GM23338 (cell line): ENCODE results near the gene HTATSF1. TPM values are rescaled to one million over a fixed set of nuclear protein-coding genes. Genes with fewer than 3 reads are reported as not detected.

Experiments
- ATAC-seq: fragments of 200-7000 bp; cut with Tn5 transposase; 3 replicates; pipeline ENCODE4 v1.9.1; 2020
- DNase-seq: peaks from one replicate; pipeline ENCODE4 v3.0.0-alpha.2; 2015; ENCODE audit warnings: low spot score
- H2AFZ ChIP-seq: fragments of 200-600 bp; sonication (generic); 2 replicates; pipeline ENCODE4 v1.8.0; 2016; ENCODE audit warnings: antibody characterized with exemption, mild to moderate bottlenecking, moderate library complexity
- H3F3A ChIP-seq: fragments of 200-600 bp; sonication (generic); replicated peaks from 2 replicates; pipeline ENCODE4 v1.8.0; 2017; ENCODE audit warnings: antibody characterized with exemption, mixed run types, low read depth
- H3K27ac ChIP-seq: fragments of 200-600 bp; sonication (generic); 2 replicates; pipeline ENCODE4 v1.6.1; 2016; ENCODE audit warnings: low read depth
- H3K27me3 ChIP-seq: fragments of 200-600 bp; sonication (generic); 2 replicates; pipeline ENCODE4 v1.8.0; 2016; ENCODE audit warnings: mild to moderate bottlenecking, mixed run types, moderate library complexity; ENCODE audit not compliant: insufficient read depth
- H3K36me3 ChIP-seq: fragments of 200-600 bp; sonication (generic); 2 replicates; pipeline ENCODE4 v1.8.0; 2016; ENCODE audit warnings: mild to moderate bottlenecking; ENCODE audit not compliant: insufficient read depth
- H3K4me1 ChIP-seq: fragments of 200-600 bp; sonication (generic); 2 replicates; pipeline ENCODE4 v1.8.0; 2016; ENCODE audit warnings: mild to moderate bottlenecking, moderate library complexity; ENCODE audit not compliant: insufficient read depth
- H3K4me2 ChIP-seq: fragments of 200-600 bp; sonication (generic); 2 replicates; pipeline ENCODE4 v1.7.1; 2017; ENCODE audit warnings: mixed run types
- H3K4me3 ChIP-seq: fragments of 200-600 bp; sonication (generic); 2 replicates; pipeline ENCODE4 v1.6.1; 2016; ENCODE audit warnings: mixed run types
- H3K79me2 ChIP-seq: fragments of 200-600 bp; sonication (generic); replicated peaks from 2 replicates; pipeline ENCODE4 v1.8.0; 2017; ENCODE audit warnings: mild to moderate bottlenecking; ENCODE audit not compliant: insufficient read depth
- H3K9me2 ChIP-seq: fragments of 200-600 bp; sonication (generic); 2 replicates; pipeline ENCODE4 v1.8.0; 2017; ENCODE audit not compliant: insufficient read depth
- H4K20me1 ChIP-seq: fragments of 200-600 bp; sonication (generic); replicated peaks from 2 replicates; pipeline ENCODE4 v1.8.0; 2017; ENCODE audit warnings: mild to moderate bottlenecking; ENCODE audit not compliant: insufficient read depth
- H3K27ac Mint-ChIP-seq: 2 replicates; pipeline ENCODE4 v1.8.0; 2020; ENCODE audit warnings: inconsistent platforms, mild to moderate bottlenecking, moderate library complexity, mixed read lengths
- H3K27me3 Mint-ChIP-seq: 3 replicates; pipeline ENCODE4 v1.8.0; 2022; ENCODE audit warnings: low read depth, mild to moderate bottlenecking, moderate library complexity, mixed read lengths, inconsistent platforms; ENCODE audit not compliant: insufficient read depth, poor library complexity
- H3K36me3 Mint-ChIP-seq: 3 replicates; pipeline ENCODE4 v1.8.0; 2021; ENCODE audit warnings: low read depth, mild to moderate bottlenecking, inconsistent platforms, moderate library complexity, mixed read lengths
- H3K4me1 Mint-ChIP-seq: 3 replicates; pipeline ENCODE4 v1.8.0; 2020; ENCODE audit warnings: mild to moderate bottlenecking, inconsistent platforms, mixed read lengths
- H3K4me3 Mint-ChIP-seq: 3 replicates; pipeline ENCODE4 v1.8.0; 2021; ENCODE audit warnings: moderate library complexity, mild to moderate bottlenecking, inconsistent platforms, mixed read lengths
- H3K9me3 Mint-ChIP-seq: 3 replicates; pipeline ENCODE4 v1.8.0; 2020; ENCODE audit warnings: moderate library complexity, mild to moderate bottlenecking, inconsistent platforms, mixed read lengths
- CREB1 ChIP-seq: fragments of 250-450 bp; sonication (Bioruptor Pico); IDR thresholded peaks from 2 replicates; pipeline ENCODE4 v1.5.0; 2020; ENCODE audit warnings: low read depth, mild to moderate bottlenecking, moderate library complexity
- EZH2 ChIP-seq: fragments of 200-600 bp; sonication (generic); IDR thresholded peaks from one replicate; pipeline ENCODE4 v1.8.0; 2017; ENCODE audit warnings: antibody characterized with exemption, mild to moderate bottlenecking, low read depth; ENCODE audit not compliant: unreplicated experiment
- EZH2phosphoT487 ChIP-seq: fragments of 200-600 bp; sonication (generic); IDR thresholded peaks from one replicate; pipeline ENCODE4 v1.8.1; 2018; ENCODE audit warnings: antibody characterized with exemption; ENCODE audit not compliant: unreplicated experiment
- JUNB ChIP-seq: IDR thresholded peaks from one replicate; pipeline ENCODE4 v1.6.1; 2016; ENCODE audit warnings: antibody characterized with exemption; ENCODE audit not compliant: unreplicated experiment
- NANOG ChIP-seq: IDR thresholded peaks from 2 replicates; pipeline ENCODE4 v1.6.1; 2016; ENCODE audit warnings: antibody characterized with exemption, borderline replicate concordance
- STAT1 ChIP-seq: IDR thresholded peaks from one replicate; pipeline ENCODE4 v1.6.1; 2016; ENCODE audit warnings: antibody characterized with exemption; ENCODE audit not compliant: unreplicated experiment
- ZNF114 ChIP-seq: fragments of 250-450 bp; sonication (Bioruptor Pico); IDR thresholded peaks from 2 replicates; pipeline ENCODE4 v1.5.0; 2020; ENCODE audit warnings: mild to moderate bottlenecking, moderate library complexity
- ZNF331 ChIP-seq: fragments of 250-450 bp; sonication (Bioruptor Pico); IDR thresholded peaks from 2 replicates; pipeline ENCODE4 v1.5.0; 2020; ENCODE audit warnings: low read depth, mild to moderate bottlenecking, moderate library complexity
- ZNF462 ChIP-seq: fragments of 250-450 bp; sonication (Bioruptor Pico); IDR thresholded peaks from 2 replicates; pipeline ENCODE4 v1.5.0; 2020; ENCODE audit warnings: mild to moderate bottlenecking, moderate library complexity
- polyA plus RNA-seq: library from polyadenylated mRNA; unstranded; fragments of >200 nt; fragmentation: Nextera tagmentation; extraction: Ambion mirVana; gene quantifications from 2 replicates; pipeline ENCODE4 v1.2.1, GENCODE V29; 2016
- total RNA-seq: library from RNA; depleted of rRNA; stranded (reverse); fragments of >200 nt; shearing (Covaris generic); gene quantifications from 2 replicates; pipeline ENCODE4 v1.2.3, GENCODE V29; 2014
- TF ChIP-seq, protein P1 (sequence below), 2 experiments: fragments of 200-600 bp in 1 of 2; sonication (generic) in 1 of 2; conservative IDR thresholded peaks; 2 replicates each; pipeline versions ENCODE4 v1.5.1 to v1.6.1; 2016 to 2017; ENCODE audit warnings: antibody characterized with exemption in 2 of 2, low read depth in 2 of 2, mild to moderate bottlenecking in 2 of 2, moderate library complexity in 1 of 2
- TF ChIP-seq, protein P2 (sequence below): IDR thresholded peaks from one replicate; pipeline ENCODE4 v1.6.1; 2018; ENCODE audit warnings: antibody characterized with exemption; ENCODE audit not compliant: unreplicated experiment

HTATSF1 gene
- total and polyA plus RNA-seq, 2 experiments from 2014 or later: 85.5 to 86.8 TPM

DNA sequence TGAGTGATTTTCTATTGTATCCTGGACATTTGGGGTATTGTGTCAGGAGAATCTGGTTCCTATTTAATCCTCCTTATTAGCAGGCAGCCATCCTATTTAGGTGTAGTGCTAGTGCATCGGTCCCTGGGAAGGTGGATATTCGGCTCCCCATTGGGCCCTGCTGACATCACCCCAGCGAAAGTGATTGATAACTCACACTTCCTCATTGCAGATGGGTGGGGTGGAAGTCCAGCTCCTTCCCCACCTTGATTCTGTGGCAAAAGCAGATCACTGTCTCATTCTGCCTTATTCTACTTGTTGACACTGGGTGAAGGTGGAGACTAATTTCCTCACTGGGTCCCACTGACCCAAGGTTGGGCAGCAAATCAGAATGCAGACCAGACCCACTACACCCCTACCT is 32.8 kb upstream of the HTATSF1 start:
- no peaks in the 10 kb centered on the region for H3K36me3 Mint-ChIP-seq
- no peak overlapping the region for H3K4me3 Mint-ChIP-seq
- ATAC-seq (no peak), DNase-seq (no peak)
- Histone ChIP-seq H3K9me2 (no peaks in the 10 kb centered on the region), H3K4me1 (no peaks in the 10 kb centered on the region), H3K79me2 (no peaks in the 10 kb centered on the region), H3K4me2 (no peak overlapping the region), H3K4me3 (no peak overlapping the region), H3K27ac (no peak overlapping the region), H2AFZ (no peak overlapping the region), H3K36me3 (no peaks in the 10 kb centered on the region), H4K20me1 (no peaks in the 10 kb centered on the region), H3F3A (no peaks in the 10 kb centered on the region), H3K27me3 (no peaks in the 10 kb centered on the region)
- no peak overlapping the region for H3K27ac Mint-ChIP-seq
- H3K27me3 Mint-ChIP-seq: no peaks in the 10 kb centered on the region
- TF ChIP-seq ZNF331 (no peak), EZH2 (no peak), JUNB (no peak), CREB1 (CRISPR knock-in tag) (no peak), EZH2phosphoT487 (no peak), NANOG (no peak), STAT1 (no peak), ZNF114 (no peak)
- no peaks in the 10 kb centered on the region for H3K4me1 Mint-ChIP-seq
- H3K9me3 Mint-ChIP-seq: no peaks in the 10 kb centered on the region

- H3K79me2 ChIP-seq: no peaks in the 10 kb centered on the region
- no peak overlapping the region for H3K4me3 ChIP-seq
- DNase-seq (no peak), ATAC-seq (no peak)
- H3F3A ChIP-seq: no peaks in the 10 kb centered on the region
- H3K4me3 Mint-ChIP-seq: no peak overlapping the region
- H3K27ac ChIP-seq: no peak overlapping the region
- no peaks in the 10 kb centered on the region for H3K9me3 Mint-ChIP-seq
- H3K36me3 Mint-ChIP-seq: no peaks in the 10 kb centered on the region
- no peaks in the 10 kb centered on the region for H3K27me3 ChIP-seq
- H3K4me1 Mint-ChIP-seq: no peaks in the 10 kb centered on the region
- H3K4me2 ChIP-seq: no peak overlapping the region
- H3K9me2 ChIP-seq: no peaks in the 10 kb centered on the region
- H2AFZ ChIP-seq: no peak overlapping the region
- no peaks in the 10 kb centered on the region for H4K20me1 ChIP-seq
- no peaks in the 10 kb centered on the region for H3K36me3 ChIP-seq
- H3K4me1 ChIP-seq: no peaks in the 10 kb centered on the region
- H3K27ac Mint-ChIP-seq: no peak overlapping the region
- no peaks in the 10 kb centered on the region for H3K27me3 Mint-ChIP-seq
- TF ChIP-seq, protein P1, sequence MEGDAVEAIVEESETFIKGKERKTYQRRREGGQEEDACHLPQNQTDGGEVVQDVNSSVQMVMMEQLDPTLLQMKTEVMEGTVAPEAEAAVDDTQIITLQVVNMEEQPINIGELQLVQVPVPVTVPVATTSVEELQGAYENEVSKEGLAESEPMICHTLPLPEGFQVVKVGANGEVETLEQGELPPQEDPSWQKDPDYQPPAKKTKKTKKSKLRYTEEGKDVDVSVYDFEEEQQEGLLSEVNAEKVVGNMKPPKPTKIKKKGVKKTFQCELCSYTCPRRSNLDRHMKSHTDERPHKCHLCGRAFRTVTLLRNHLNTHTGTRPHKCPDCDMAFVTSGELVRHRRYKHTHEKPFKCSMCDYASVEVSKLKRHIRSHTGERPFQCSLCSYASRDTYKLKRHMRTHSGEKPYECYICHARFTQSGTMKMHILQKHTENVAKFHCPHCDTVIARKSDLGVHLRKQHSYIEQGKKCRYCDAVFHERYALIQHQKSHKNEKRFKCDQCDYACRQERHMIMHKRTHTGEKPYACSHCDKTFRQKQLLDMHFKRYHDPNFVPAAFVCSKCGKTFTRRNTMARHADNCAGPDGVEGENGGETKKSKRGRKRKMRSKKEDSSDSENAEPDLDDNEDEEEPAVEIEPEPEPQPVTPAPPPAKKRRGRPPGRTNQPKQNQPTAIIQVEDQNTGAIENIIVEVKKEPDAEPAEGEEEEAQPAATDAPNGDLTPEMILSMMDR (conservative IDR thresholded peaks at IDR 0.05; ENCODE audit: low read depth in 2 of 2): no peak
- TF ChIP-seq EZH2phosphoT487 (no peak), ZNF331 (no peak), STAT1 (no peak), JUNB (no peak), ZNF462 (CRISPR knock-in tag) (no peak), EZH2 (no peak), CREB1 (CRISPR knock-in tag) (no peak), ZNF114 (no peak)
- TF ChIP-seq, protein P2, sequence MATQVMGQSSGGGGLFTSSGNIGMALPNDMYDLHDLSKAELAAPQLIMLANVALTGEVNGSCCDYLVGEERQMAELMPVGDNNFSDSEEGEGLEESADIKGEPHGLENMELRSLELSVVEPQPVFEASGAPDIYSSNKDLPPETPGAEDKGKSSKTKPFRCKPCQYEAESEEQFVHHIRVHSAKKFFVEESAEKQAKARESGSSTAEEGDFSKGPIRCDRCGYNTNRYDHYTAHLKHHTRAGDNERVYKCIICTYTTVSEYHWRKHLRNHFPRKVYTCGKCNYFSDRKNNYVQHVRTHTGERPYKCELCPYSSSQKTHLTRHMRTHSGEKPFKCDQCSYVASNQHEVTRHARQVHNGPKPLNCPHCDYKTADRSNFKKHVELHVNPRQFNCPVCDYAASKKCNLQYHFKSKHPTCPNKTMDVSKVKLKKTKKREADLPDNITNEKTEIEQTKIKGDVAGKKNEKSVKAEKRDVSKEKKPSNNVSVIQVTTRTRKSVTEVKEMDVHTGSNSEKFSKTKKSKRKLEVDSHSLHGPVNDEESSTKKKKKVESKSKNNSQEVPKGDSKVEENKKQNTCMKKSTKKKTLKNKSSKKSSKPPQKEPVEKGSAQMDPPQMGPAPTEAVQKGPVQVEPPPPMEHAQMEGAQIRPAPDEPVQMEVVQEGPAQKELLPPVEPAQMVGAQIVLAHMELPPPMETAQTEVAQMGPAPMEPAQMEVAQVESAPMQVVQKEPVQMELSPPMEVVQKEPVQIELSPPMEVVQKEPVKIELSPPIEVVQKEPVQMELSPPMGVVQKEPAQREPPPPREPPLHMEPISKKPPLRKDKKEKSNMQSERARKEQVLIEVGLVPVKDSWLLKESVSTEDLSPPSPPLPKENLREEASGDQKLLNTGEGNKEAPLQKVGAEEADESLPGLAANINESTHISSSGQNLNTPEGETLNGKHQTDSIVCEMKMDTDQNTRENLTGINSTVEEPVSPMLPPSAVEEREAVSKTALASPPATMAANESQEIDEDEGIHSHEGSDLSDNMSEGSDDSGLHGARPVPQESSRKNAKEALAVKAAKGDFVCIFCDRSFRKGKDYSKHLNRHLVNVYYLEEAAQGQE: no peak
These were observed 30.1 kb upstream of the HTATSF1 start for GRCh38 chrX:136467303-136467702.
